Panc1 (cell line): ENCODE measurements around the gene TIMM44. TPM values are rescaled to one million over a fixed set of nuclear protein-coding genes. Genes with fewer than 3 reads are reported as not detected.

Experiments used
- ATAC-seq: fragments of 200-7000 bp; cut with Tn5 transposase; 2 replicates; pipeline ENCODE4 v1.9.1; 2020; ENCODE audit warnings: mild to moderate bottlenecking, moderate library complexity
- BruUV-seq: library from RNA; stranded (reverse); fragments of 400-500 nt; replicated peaks from 2 replicates; lab custom pipeline; 2021; lab: Mats Ljungman, UMichigan
- CTCF ChIA-PET: fragments of 300-600 bp; sonication (Branson Sonifier 250); formaldehyde crosslinking; loops from one replicate; lab custom pipeline; 2022; ENCODE audit warnings: antibody characterized with exemption; lab: Charles Lee
- POLR2A ChIA-PET: fragments of 300-600 bp; sonication (Branson Sonifier 250); formaldehyde crosslinking; loops from one replicate; lab custom pipeline; 2022; ENCODE audit warnings: antibody characterized with exemption; lab: Charles Lee
- DNase-seq: peaks from one replicate; pipeline ENCODE4 v3.0.0-alpha.2; 2010; ENCODE audit warnings: low read depth, low spot score
- H3K27ac ChIP-seq: 2 replicates; pipeline ENCODE4 v1.5.1; 2011; ENCODE audit warnings: mild to moderate bottlenecking, low read length, inconsistent platforms
- H3K27me3 ChIP-seq: fragments of 200-500 bp; sonication (Bioruptor generic); 2 replicates; pipeline ENCODE4 v1.6.0; 2014; ENCODE audit warnings: low read length, inconsistent platforms; ENCODE audit not compliant: control insufficient read depth, insufficient read depth
- H3K36me3 ChIP-seq: fragments of 200-500 bp; sonication (Bioruptor generic); 2 replicates; pipeline ENCODE4 v1.5.1; 2014; ENCODE audit warnings: inconsistent platforms, mild to moderate bottlenecking, low read length, moderate library complexity; ENCODE audit not compliant: control insufficient read depth, insufficient read depth
- H3K4me1 ChIP-seq: 2 replicates; pipeline ENCODE4 v1.5.1; 2011; ENCODE audit warnings: inconsistent platforms, mild to moderate bottlenecking, low read length, moderate library complexity; ENCODE audit not compliant: control insufficient read depth, insufficient read depth
- H3K4me3 ChIP-seq, 2 experiments: 2 replicates each; pipeline ENCODE4 v1.5.1; 2011 to 2012; ENCODE audit warnings: low read depth in 2 of 2, low read length in 2 of 2, mild to moderate bottlenecking in 2 of 2, inconsistent platforms in 1 of 2, moderate library complexity in 1 of 2
- H3K9me3 ChIP-seq: fragments of 200-500 bp; sonication (Bioruptor generic); 2 replicates; pipeline ENCODE4 v1.5.1; 2014; ENCODE audit warnings: low read depth, mild to moderate bottlenecking, inconsistent platforms, low read length, moderate library complexity; ENCODE audit not compliant: control insufficient read depth, insufficient read depth
- POLR2AphosphoS5 ChIP-seq: IDR thresholded peaks from 2 replicates; pipeline ENCODE4 v1.6.1; 2012; ENCODE audit warnings: mild to moderate bottlenecking, low read depth, low read length, moderate library complexity
- SIN3A ChIP-seq: IDR thresholded peaks from 2 replicates; pipeline ENCODE4 v1.6.1; 2012; ENCODE audit warnings: low read depth, mild to moderate bottlenecking, low read length, moderate library complexity, borderline replicate concordance; ENCODE audit not compliant: insufficient read depth
- TCF7L2 ChIP-seq: IDR thresholded peaks from 2 replicates; pipeline ENCODE4 v1.6.1; 2011; ENCODE audit warnings: mild to moderate bottlenecking, low read depth, low read length, inconsistent platforms
- in situ Hi-C: cut with HindIII; loops from 2 replicates; pipeline ENCODE4 v1.10.0; 2016; ENCODE audit warnings: low sequenced_read_pairs, low pct_unique_long_range_greater_than_20kb
- intact Hi-C: fragments of 100-400 bp; cut with micrococcal nuclease; formaldehyde crosslinking; loops from one replicate; pipeline ENCODE4 v1.10.0; 2022; ENCODE audit not compliant: unreplicated experiment
- total RNA-seq: library from RNA; stranded (reverse); gene quantifications from one replicate; pipeline ENCODE4 v1.2.1, GENCODE V29; 2021; ENCODE audit not compliant: unreplicated experiment
- TF ChIP-seq, protein P1 (sequence below), 2 experiments: IDR thresholded peaks; 2 replicates each; pipeline ENCODE4 v1.6.1; 2011 to 2012; ENCODE audit warnings: low read depth in 2 of 2, control low read depth in 1 of 2, low read length in 1 of 2, mild to moderate bottlenecking in 1 of 2, moderate library complexity in 1 of 2; ENCODE audit not compliant: insufficient read depth in 1 of 2
- TF ChIP-seq, protein P2 (sequence below): fragments of 450-650 bp; IDR thresholded peaks from 2 replicates; pipeline ENCODE4 v1.5.1; 2017; ENCODE audit warnings: mild to moderate bottlenecking

TIMM44 gene
- total RNA-seq, 1 experiment from 2014 or later = 105 TPM

DNA sequence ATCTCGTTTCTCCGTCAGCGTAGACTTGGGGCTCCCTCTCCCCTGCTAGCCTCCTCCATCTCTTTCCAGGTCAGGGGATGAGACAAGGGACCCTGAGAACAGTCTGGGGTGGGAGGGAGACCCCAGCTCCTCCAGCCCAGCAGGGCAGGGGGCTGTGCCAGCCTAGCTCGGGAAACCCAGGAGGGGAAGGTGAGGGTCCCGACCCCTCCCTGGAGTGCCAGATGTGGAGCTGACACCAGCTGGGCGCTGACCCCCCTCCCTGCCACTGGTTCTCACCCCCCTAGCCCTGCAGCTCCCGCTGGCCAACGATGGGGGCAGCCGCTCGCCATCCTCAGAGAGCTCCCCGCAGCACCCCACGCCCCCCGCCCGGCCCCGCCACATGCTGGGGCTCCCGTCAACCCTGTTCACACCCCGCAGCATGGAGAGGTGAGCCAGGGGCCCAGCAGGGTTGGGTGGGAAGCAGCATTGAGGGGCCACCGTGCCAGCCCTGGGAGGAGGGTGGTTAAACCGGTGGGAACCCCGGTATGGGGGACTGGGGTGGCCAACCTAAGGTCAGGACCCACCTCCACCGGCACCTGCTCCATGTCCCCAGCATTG is 33.9 kb downstream of the TIMM44 start:
- intact Hi-C loops = no loop called here
- DNase-seq = no peak
- TF ChIP-seq TCF7L2 = no peak
- TF ChIP-seq, protein P1, sequence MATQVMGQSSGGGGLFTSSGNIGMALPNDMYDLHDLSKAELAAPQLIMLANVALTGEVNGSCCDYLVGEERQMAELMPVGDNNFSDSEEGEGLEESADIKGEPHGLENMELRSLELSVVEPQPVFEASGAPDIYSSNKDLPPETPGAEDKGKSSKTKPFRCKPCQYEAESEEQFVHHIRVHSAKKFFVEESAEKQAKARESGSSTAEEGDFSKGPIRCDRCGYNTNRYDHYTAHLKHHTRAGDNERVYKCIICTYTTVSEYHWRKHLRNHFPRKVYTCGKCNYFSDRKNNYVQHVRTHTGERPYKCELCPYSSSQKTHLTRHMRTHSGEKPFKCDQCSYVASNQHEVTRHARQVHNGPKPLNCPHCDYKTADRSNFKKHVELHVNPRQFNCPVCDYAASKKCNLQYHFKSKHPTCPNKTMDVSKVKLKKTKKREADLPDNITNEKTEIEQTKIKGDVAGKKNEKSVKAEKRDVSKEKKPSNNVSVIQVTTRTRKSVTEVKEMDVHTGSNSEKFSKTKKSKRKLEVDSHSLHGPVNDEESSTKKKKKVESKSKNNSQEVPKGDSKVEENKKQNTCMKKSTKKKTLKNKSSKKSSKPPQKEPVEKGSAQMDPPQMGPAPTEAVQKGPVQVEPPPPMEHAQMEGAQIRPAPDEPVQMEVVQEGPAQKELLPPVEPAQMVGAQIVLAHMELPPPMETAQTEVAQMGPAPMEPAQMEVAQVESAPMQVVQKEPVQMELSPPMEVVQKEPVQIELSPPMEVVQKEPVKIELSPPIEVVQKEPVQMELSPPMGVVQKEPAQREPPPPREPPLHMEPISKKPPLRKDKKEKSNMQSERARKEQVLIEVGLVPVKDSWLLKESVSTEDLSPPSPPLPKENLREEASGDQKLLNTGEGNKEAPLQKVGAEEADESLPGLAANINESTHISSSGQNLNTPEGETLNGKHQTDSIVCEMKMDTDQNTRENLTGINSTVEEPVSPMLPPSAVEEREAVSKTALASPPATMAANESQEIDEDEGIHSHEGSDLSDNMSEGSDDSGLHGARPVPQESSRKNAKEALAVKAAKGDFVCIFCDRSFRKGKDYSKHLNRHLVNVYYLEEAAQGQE (IDR thresholded peaks at IDR 0.05; ENCODE audit: insufficient read depth in 1 of 2, low read depth in 2 of 2, low read length in 1 of 2) = no peak
- TF ChIP-seq SIN3A = no peak
- no peak for TF ChIP-seq POLR2AphosphoS5
- TF ChIP-seq, protein P2, sequence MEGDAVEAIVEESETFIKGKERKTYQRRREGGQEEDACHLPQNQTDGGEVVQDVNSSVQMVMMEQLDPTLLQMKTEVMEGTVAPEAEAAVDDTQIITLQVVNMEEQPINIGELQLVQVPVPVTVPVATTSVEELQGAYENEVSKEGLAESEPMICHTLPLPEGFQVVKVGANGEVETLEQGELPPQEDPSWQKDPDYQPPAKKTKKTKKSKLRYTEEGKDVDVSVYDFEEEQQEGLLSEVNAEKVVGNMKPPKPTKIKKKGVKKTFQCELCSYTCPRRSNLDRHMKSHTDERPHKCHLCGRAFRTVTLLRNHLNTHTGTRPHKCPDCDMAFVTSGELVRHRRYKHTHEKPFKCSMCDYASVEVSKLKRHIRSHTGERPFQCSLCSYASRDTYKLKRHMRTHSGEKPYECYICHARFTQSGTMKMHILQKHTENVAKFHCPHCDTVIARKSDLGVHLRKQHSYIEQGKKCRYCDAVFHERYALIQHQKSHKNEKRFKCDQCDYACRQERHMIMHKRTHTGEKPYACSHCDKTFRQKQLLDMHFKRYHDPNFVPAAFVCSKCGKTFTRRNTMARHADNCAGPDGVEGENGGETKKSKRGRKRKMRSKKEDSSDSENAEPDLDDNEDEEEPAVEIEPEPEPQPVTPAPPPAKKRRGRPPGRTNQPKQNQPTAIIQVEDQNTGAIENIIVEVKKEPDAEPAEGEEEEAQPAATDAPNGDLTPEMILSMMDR = no peak
- ATAC-seq = no peak
- ChIA-PET CTCF (no interaction called here), POLR2A (no interaction called here)
- H3K9me3 ChIP-seq = no peaks in the 10 kb centered on the region
- BruUV-seq = no TSS peak
- H3K4me1 ChIP-seq = peaks cover 12% of the 10 kb centered on the region
- in situ Hi-C loops = no loop called here
- H3K36me3 ChIP-seq = no peaks in the 10 kb centered on the region; the same call in 1 of the 2 replicates
- no peak overlapping the region for H3K27ac ChIP-seq
- H3K27me3 ChIP-seq = no peaks in the 10 kb centered on the region
- no peak overlapping the region for H3K4me3 ChIP-seq

DNA sequence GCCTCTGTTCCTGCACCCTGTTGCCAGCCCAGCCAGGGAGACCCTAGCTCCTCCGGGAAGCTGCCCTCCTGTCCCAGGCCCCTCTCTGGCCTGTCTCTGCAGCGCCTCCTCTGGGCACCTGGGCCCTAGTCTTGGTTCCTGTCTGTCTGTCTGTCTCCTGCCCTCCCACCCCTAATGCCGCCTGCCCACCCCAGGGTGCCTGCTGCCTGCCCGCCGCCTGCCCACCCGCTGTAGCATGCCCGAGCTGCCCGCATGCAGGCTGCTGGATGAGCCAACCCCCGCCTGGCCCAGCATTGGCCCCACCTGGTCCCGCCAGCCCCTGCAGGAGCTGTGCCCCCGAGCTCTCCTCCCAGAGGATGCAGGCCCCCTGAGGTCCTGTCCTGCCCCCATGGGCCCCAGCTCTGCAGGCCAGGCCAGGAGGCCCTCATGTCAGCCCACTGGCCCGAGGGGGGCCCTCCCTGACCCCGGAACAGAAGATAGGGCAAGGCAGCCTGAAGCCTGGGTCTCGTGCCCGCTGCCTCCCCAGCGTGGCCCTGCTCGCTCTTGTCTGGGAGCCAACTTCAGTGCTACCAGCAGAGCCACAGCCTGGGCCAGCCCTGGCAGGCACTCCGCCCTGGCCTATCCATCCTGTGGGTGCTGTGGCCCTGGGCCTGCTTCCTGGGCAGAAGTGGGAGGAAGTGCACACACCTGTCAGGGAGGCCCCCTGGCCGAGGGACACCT is 34.6 kb downstream of the TIMM44 start:
- Histone ChIP-seq H3K36me3 (no peaks in the 10 kb centered on the region; the same call in 1 of the 2 replicates), H3K27ac (no peak overlapping the region), H3K9me3 (no peaks in the 10 kb centered on the region), H3K4me3 (no peak overlapping the region), H3K4me1 (peaks cover 9% of the 10 kb centered on the region), H3K27me3 (no peaks in the 10 kb centered on the region)
- TF ChIP-seq, protein P1 (IDR thresholded peaks at IDR 0.05; ENCODE audit: insufficient read depth in 1 of 2, low read depth in 2 of 2, low read length in 1 of 2) = no peak
- no peak for TF ChIP-seq TCF7L2
- TF ChIP-seq POLR2AphosphoS5 = no peak
- TF ChIP-seq, protein P2 = no peak; the same call in 1 of the 2 replicates
- no peak for TF ChIP-seq SIN3A
- BruUV-seq = no TSS peak
- ATAC-seq (no peak; the same call in 1 of the 2 replicates), DNase-seq (no peak)
- intact Hi-C loops (no loop called here), in situ Hi-C loops (no loop called here)
- POLR2A ChIA-PET = interaction anchor here (0.6 kb wide), 1 partner anchor 62 kb away, joined by 5 read pairs; no protein-coding TSS in a partner anchor
- CTCF ChIA-PET = interaction anchor here (1.0 to 1.1 kb wide), 2 partner anchors 12 to 39 kb away, joined by 3 to 5 read pairs; partner anchors contain the start of gene SNAPC2
